Measurements from ENCODE around the gene BCL2L2. TPM values are rescaled to one million over a fixed set of nuclear protein-coding genes. Genes with fewer than 3 reads are reported as not detected.

BCL2L2 gene
- total RNA-seq, 1 experiment from 2014 or later, result 20.3 TPM

- POLR2A ChIA-PET (ENCODE audit: unreplicated experiment), result no interaction called here
- intact Hi-C loops (cut with micrococcal nuclease; ENCODE audit: unreplicated experiment), result no loop called here
Observed at GRCh38 chr14:23346693-23347405, 40.2 kb downstream of the BCL2L2 start.

GRCh38 chr14:23347406-23348296 is 41.0 kb downstream of the BCL2L2 start:
- CTCF ChIA-PET, result no interaction called here
- Histone ChIP-seq H4K20me1 (ENCODE audit: insufficient read depth) (no peaks in the 10 kb centered on the region), H3K79me2 (ENCODE audit: low read depth) (no peaks in the 10 kb centered on the region), H3K27me3 (ENCODE audit: insufficient read depth, low read depth) (peaks cover 43% of the 10 kb centered on the region), H3K27ac (no peak overlapping the region), H3K9me3 (ENCODE audit: insufficient read depth, low read depth) (no peaks in the 10 kb centered on the region; the same call in 1 of the 2 replicates), H3F3A (ENCODE audit: insufficient read depth, low read depth) (no peaks in the 10 kb centered on the region), H3K9me2 (ENCODE audit: insufficient read depth) (no peaks in the 10 kb centered on the region), H2AFZ (no peak overlapping the region), H3K4me2 (no peak overlapping the region), H3K4me3 (no peak overlapping the region), H3K36me3 (ENCODE audit: low read depth) (no peaks in the 10 kb centered on the region), H3K4me1 (replicated peaks; ENCODE audit: insufficient read depth) (no peaks in the 10 kb centered on the region)
- no TSS peak for BruUV-seq (replicated peaks)
- intact Hi-C loops (cut with micrococcal nuclease; ENCODE audit: unreplicated experiment), result no loop called here
- no peak for DNase-seq
- POLR2A ChIA-PET (ENCODE audit: unreplicated experiment), result no interaction called here
- TF ChIP-seq CTCF (conservative IDR thresholded peaks at IDR 0.05), result no peak
- TF ChIP-seq EZH2 (IDR thresholded peaks at IDR 0.05; ENCODE audit: low read depth), result no peak

More at GRCh38 chr14:23346693-23347405, 40.2 kb downstream of the BCL2L2 start:
- no TSS peak for BruUV-seq (replicated peaks)
- no peaks in the 10 kb centered on the region; the same call in 1 of the 2 replicates for H3K9me3 ChIP-seq (ENCODE audit: insufficient read depth, low read depth)
- no peak overlapping the region for H3K27ac ChIP-seq
- H3K36me3 ChIP-seq (ENCODE audit: low read depth), result no peaks in the 10 kb centered on the region
- TF ChIP-seq CTCF (conservative IDR thresholded peaks at IDR 0.05), result no peak
- no peak for TF ChIP-seq EZH2 (IDR thresholded peaks at IDR 0.05; ENCODE audit: low read depth)
- no peaks in the 10 kb centered on the region for H3K4me1 ChIP-seq (replicated peaks; ENCODE audit: insufficient read depth)
- no peaks in the 10 kb centered on the region for H3K79me2 ChIP-seq (ENCODE audit: low read depth)
- H4K20me1 ChIP-seq (ENCODE audit: insufficient read depth), result no peaks in the 10 kb centered on the region
- no peaks in the 10 kb centered on the region for H3F3A ChIP-seq (ENCODE audit: insufficient read depth, low read depth)
- no peak overlapping the region for H2AFZ ChIP-seq
- H3K4me2 ChIP-seq, result no peak overlapping the region
- no peak for DNase-seq
- H3K27me3 ChIP-seq (ENCODE audit: insufficient read depth, low read depth), result peaks cover 43% of the 10 kb centered on the region
- no peak overlapping the region for H3K4me3 ChIP-seq
- CTCF ChIA-PET, result no interaction called here
- no peaks in the 10 kb centered on the region for H3K9me2 ChIP-seq (ENCODE audit: insufficient read depth)

DNA sequence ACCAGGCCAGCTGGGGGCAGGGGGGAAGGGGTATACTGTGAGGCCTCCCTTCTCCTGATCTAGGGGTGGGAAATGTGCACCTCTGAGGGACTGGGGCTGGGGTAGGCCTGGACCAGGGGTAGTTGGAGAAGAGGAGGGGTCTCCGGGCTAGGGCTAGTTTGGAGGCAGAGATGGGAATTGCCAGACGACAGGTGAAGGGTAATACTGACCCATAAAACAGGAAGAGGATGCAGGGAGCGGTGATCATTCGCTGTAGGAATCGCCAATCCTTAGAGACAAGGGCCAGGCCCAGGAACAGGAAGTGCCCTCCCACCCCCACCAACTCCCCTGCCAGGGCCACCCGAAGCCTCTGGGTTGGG is 41.6 kb downstream of the BCL2L2 start:
- no peak for DNase-seq
- Histone ChIP-seq H3K27ac (no peak overlapping the region), H3K4me1 (replicated peaks; ENCODE audit: insufficient read depth) (no peaks in the 10 kb centered on the region), H3F3A (ENCODE audit: insufficient read depth, low read depth) (no peaks in the 10 kb centered on the region), H3K4me3 (no peak overlapping the region), H3K79me2 (ENCODE audit: low read depth) (no peaks in the 10 kb centered on the region), H3K9me3 (ENCODE audit: insufficient read depth, low read depth) (no peaks in the 10 kb centered on the region; the same call in 1 of the 2 replicates), H4K20me1 (ENCODE audit: insufficient read depth) (no peaks in the 10 kb centered on the region), H3K27me3 (ENCODE audit: insufficient read depth, low read depth) (peaks cover 44% of the 10 kb centered on the region), H3K36me3 (ENCODE audit: low read depth) (no peaks in the 10 kb centered on the region), H3K9me2 (ENCODE audit: insufficient read depth) (no peaks in the 10 kb centered on the region), H2AFZ (no peak overlapping the region), H3K4me2 (no peak overlapping the region)
- CTCF ChIA-PET, result interaction anchor here (0.5 kb wide), 1 partner anchor 704 kb away, joined by 3 read pairs; no protein-coding TSS in a partner anchor
- no TSS peak for BruUV-seq (replicated peaks)
- intact Hi-C loops (cut with micrococcal nuclease; ENCODE audit: unreplicated experiment), result no loop called here
- TF ChIP-seq CTCF (conservative IDR thresholded peaks at IDR 0.05) (no peak), EZH2 (IDR thresholded peaks at IDR 0.05; ENCODE audit: low read depth) (no peak)
- POLR2A ChIA-PET (ENCODE audit: unreplicated experiment), result no interaction called here

Measured in PC-9 (cell line).